Spinal cord (tissue), 10 donors: ENCODE data around the gene BIRC5. TPM values are rescaled to one million over a fixed set of nuclear protein-coding genes. Genes with fewer than 3 reads are reported as not detected.

Experiments used
- DNase-seq, 6 donors: peaks; one replicate each; pipeline versions ENCODE4 v3.0.0 to v3.0.0-alpha.2; 2013 to 2015; ENCODE audit warnings: low spot score in 6 of 6, low read depth in 4 of 6
- H3K27ac ChIP-seq: one replicate; pipeline ENCODE4 v1.5.1; 2013; ENCODE audit warnings: low read depth, low read length, control low read depth
- H3K27me3 ChIP-seq: one replicate; pipeline ENCODE4 v1.6.1; 2013; ENCODE audit warnings: low read length; ENCODE audit not compliant: control insufficient read depth, insufficient read depth
- H3K36me3 ChIP-seq: one replicate; pipeline ENCODE4 v1.6.1; 2013; ENCODE audit warnings: low read length; ENCODE audit not compliant: control insufficient read depth, insufficient read depth
- H3K4me1 ChIP-seq: one replicate; pipeline ENCODE4 v1.6.1; 2013; ENCODE audit warnings: low read length; ENCODE audit not compliant: control insufficient read depth, insufficient read depth
- H3K4me3 ChIP-seq: one replicate; pipeline ENCODE4 v1.5.1; 2013; ENCODE audit warnings: low read depth, low read length, control low read depth
- H3K9me3 ChIP-seq: one replicate; pipeline ENCODE4 v1.6.1; 2013; ENCODE audit warnings: low read length; ENCODE audit not compliant: control insufficient read depth, insufficient read depth
- WGBS: methylation state at CpG from one replicate; pipeline ENCODE4 v1.1.5; 2013; ENCODE audit warnings: missing lambda C conversion rate; ENCODE audit not compliant: insufficient coverage; 5-methylcytosine and 5-hydroxymethylcytosine counted together
- polyA plus RNA-seq, 2 donors: library from polyadenylated mRNA; unstranded; fragments of 120-200 nt; gene quantifications; one replicate each; pipeline ENCODE4 v1.2.1, GENCODE V29; 2013; ENCODE audit not compliant: insufficient read length in 2 of 2
- total RNA-seq, 2 donors: library from RNA; depleted of rRNA in 1 of 2; stranded (reverse); fragments of 120-200 nt in 1 of 2; fragments of >200 nt in 1 of 2; gene quantifications; one replicate each; pipeline versions ENCODE4 v1.2.3 to v1.2.4, GENCODE V29; 2013 to 2014
- donor health status: healthy.

The BIRC5 gene
- total and polyA plus RNA-seq, 4 donors: 13.2 to 23.0 (median 18.7) TPM

DNA sequence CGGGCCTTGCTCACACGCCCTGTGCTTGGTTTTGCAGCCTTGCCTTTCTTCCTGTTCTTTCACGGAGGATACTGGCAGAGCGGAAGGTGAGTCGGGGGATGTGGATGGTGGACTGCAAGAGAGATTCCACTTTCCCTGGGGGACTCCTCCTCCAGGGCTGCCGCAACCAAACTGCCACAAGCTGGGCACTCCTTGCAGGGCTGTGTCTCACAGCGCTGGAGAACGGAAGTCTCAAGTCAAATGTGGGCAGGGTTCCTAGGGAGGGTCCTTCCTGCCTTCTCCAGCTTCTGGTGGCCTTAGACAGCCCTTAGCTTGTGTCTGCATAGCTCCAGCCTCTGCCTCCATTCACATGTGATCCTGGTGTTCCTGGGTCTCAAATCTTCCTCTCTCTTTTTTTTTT lies 11.4 kb upstream of the BIRC5 start:
- H3K9me3 ChIP-seq: no peaks in the 10 kb centered on the region
- 90% methylated on average over 8 of the region's 8 CpGs for WGBS
- H3K27me3 ChIP-seq: no peaks in the 10 kb centered on the region
- H3K4me3 ChIP-seq: no peak overlapping the region
- peaks cover 34% of the 10 kb centered on the region for H3K36me3 ChIP-seq
- no peak for DNase-seq
- peaks cover 1% of the 10 kb centered on the region for H3K4me1 ChIP-seq
- no peak overlapping the region for H3K27ac ChIP-seq

DNA sequence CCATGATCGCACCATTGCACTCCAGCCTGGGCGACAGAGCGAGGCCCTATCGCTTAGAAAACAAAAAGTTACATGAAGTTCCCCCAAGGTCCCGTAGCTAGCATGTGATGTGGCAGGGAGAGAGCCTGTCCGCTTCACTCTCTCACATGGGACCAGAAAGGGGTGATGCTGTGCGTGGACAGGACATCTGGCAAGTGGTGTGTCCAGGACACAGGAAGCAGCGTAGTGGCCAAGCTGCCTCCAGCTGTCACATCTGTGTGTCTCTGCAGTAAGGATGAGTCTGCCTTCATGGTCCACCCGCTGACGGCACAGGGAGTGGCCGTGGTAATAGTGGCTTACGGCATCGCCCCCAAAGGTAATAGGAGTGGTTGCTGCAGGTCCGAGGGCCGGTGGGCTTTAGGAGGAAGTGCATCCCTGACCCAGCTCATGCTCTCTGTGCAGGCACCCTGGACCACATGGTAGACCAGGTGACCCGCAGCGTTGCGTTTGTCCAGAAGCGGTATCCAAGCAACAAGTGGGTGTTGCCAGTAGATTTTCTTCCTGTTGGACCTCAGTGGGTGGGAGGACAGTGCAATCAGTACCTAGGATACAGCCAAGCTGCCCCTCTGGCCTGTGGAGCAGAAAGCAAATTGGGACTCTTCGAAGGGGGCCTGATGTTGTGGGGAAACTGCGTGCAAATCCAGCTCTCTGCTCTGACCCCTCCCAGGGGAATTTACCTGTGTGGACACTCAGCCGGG lies 9.5 kb upstream of the BIRC5 start:
- DNase-seq: no peak
- H3K4me1 ChIP-seq: no peaks in the 10 kb centered on the region
- peaks cover 31% of the 10 kb centered on the region for H3K36me3 ChIP-seq
- no peak overlapping the region for H3K27ac ChIP-seq
- 94% methylated on average over 22 of the region's 22 CpGs for WGBS
- no peaks in the 10 kb centered on the region for H3K9me3 ChIP-seq
- no peaks in the 10 kb centered on the region for H3K27me3 ChIP-seq
- H3K4me3 ChIP-seq: no peak overlapping the region

DNA sequence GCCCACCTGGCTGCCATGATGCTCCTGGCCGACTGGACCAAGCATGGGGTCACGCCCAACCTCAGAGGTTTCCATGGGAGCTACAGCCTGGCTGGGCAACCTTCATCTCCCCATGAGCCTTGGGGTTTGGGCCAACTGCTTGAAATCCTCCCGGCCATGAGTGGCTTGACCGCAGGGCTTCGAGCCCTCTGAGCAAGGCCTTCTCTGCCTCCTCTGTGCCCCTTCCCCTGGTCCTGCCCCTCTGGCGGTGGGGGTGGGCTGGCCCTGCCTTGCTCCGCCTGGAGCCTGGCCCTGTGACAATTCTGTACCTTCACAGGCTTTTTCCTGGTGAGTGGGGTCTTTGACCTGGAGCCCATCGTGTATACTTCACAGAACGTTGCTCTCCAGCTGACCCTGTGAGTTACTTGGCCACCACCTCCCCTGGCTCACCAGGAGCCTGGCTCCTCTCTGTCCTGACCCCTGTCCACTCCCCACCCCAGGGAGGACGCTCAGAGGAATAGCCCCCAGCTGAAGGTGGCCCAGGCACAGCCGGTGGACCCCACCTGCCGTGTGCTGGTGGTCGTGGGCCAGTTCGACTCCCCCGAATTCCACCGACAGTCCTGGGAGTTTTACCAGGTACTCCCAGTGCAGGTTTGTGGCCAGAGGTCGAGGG lies 8.8 kb upstream of the BIRC5 start:
- Histone ChIP-seq H3K27me3 (no peaks in the 10 kb centered on the region), H3K4me3 (no peak overlapping the region), H3K9me3 (no peaks in the 10 kb centered on the region), H3K27ac (no peak overlapping the region), H3K4me1 (no peaks in the 10 kb centered on the region), H3K36me3 (peaks cover 30% of the 10 kb centered on the region)
- 92% methylated on average over 16 of the region's 17 CpGs for WGBS
- DNase-seq: no peak

DNA sequence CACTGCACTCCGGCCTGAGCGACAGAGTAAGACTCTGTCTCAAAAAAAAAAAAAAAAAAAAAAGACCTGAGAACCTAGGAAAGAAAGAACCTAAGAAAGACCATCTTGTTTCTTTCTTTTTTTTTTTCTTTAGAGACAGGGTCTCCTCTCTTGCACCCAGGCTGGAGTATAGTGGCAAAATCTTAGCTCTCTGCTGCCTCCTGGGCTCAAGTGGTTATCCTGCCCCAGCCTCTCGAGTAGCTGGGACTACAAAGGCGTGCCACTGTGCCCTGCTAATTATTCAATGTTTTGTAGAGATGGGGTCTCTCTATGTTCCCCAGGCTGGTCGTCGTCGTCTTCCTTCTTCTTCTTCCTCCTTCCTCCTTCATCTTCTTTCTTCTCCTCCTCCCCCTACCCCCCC lies 7.8 kb upstream of the BIRC5 start:
- H3K27me3 ChIP-seq: no peaks in the 10 kb centered on the region
- WGBS: 94% methylated on average over 5 of the region's 7 CpGs
- no peak overlapping the region for H3K4me3 ChIP-seq
- no peak for DNase-seq
- no peaks in the 10 kb centered on the region for H3K9me3 ChIP-seq
- H3K36me3 ChIP-seq: peaks cover 29% of the 10 kb centered on the region
- H3K4me1 ChIP-seq: no peaks in the 10 kb centered on the region
- H3K27ac ChIP-seq: no peak overlapping the region

DNA sequence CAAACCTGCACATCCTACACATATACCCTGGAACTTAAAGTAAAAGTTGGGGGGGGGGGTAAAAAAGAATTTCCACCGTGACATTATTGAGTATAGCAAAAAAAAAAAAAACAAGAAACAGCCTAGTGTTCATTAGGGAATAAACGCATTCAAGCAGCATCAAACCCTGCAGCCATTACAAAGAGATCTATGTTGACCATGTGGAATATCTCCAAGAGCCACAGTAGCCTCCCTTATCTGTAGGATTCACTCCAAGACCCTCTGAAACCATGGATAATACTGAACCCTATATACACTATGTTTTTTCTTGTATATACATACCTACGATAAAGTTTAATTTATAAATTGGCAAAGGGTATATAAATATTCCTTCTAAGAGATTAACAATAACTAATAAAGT lies 5.6 kb upstream of the BIRC5 start:
- H3K27me3 ChIP-seq: no peaks in the 10 kb centered on the region
- H3K36me3 ChIP-seq: peaks cover 20% of the 10 kb centered on the region
- no peaks in the 10 kb centered on the region for H3K9me3 ChIP-seq
- no peaks in the 10 kb centered on the region for H3K4me1 ChIP-seq
- DNase-seq: no peak
- WGBS: no CpG with 5 or more reads among the region's 3 CpGs
- H3K4me3 ChIP-seq: no peak overlapping the region
- no peak overlapping the region for H3K27ac ChIP-seq

DNA sequence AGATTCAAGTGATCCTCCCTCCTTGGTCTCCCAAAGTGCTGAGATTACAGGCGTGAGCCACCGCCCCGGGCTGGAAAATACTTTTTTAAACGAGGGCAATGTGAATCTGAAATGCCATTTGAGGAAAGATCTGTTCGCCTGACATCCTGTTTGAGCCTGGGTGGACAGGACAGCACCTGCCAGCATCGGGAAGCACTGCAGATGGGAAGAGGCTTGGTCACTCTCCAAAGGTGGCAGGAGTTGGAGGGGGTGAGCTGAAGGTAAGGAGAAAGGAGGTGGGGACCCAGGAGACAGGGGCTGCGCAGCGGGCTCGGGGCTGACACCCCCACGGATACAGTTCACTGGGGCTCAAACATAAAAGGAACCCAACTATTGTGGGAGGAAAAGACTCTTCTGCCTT lies 3.9 kb upstream of the BIRC5 start:
- no peak for DNase-seq
- no peak overlapping the region for H3K4me3 ChIP-seq
- WGBS: 93% methylated on average over 6 of the region's 10 CpGs
- H3K27me3 ChIP-seq: no peaks in the 10 kb centered on the region
- H3K36me3 ChIP-seq: peaks cover 12% of the 10 kb centered on the region
- no peaks in the 10 kb centered on the region for H3K9me3 ChIP-seq
- no peak overlapping the region for H3K27ac ChIP-seq
- H3K4me1 ChIP-seq: peaks cover 13% of the 10 kb centered on the region

DNA sequence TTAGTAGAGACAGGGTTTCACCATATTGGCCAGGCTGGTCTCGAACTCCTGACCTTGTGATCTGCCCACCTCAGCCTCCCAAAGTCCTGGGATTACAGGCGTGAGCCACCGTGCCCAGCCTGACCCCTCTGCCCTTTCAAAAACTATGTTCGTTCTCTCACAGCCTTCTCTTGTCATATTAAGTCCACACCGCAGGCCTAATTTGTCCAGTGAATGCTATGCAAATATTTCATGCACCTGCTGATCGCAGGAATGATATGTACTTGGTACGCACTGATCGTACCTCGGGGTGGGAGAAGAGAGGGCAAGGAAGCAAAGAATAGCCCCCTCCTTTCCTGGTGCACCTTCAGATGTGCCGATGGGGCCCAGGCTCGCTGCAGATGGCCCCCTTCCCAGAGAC lies 3.0 kb upstream of the BIRC5 start:
- no peak overlapping the region for H3K27ac ChIP-seq
- H3K4me1 ChIP-seq: peaks cover 14% of the 10 kb centered on the region
- H3K36me3 ChIP-seq: peaks cover 4% of the 10 kb centered on the region
- WGBS: 94% methylated on average over 10 of the region's 11 CpGs
- no peaks in the 10 kb centered on the region for H3K9me3 ChIP-seq
- DNase-seq: no peak
- H3K27me3 ChIP-seq: no peaks in the 10 kb centered on the region
- H3K4me3 ChIP-seq: no peak overlapping the region

DNA sequence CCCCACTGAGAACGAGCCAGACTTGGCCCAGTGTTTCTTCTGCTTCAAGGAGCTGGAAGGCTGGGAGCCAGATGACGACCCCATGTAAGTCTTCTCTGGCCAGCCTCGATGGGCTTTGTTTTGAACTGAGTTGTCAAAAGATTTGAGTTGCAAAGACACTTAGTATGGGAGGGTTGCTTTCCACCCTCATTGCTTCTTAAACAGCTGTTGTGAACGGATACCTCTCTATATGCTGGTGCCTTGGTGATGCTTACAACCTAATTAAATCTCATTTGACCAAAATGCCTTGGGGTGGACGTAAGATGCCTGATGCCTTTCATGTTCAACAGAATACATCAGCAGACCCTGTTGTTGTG lies 631 bp downstream of the BIRC5 start:
- 7% methylated on average over 3 of the region's 5 CpGs for WGBS
- Histone ChIP-seq H3K27me3 (no peaks in the 10 kb centered on the region), H3K4me1 (peaks cover 14% of the 10 kb centered on the region), H3K27ac (no peak overlapping the region), H3K4me3 (peak overlapping the region; percentile 64), H3K36me3 (no peaks in the 10 kb centered on the region), H3K9me3 (no peaks in the 10 kb centered on the region)
- no peak for DNase-seq

DNA sequence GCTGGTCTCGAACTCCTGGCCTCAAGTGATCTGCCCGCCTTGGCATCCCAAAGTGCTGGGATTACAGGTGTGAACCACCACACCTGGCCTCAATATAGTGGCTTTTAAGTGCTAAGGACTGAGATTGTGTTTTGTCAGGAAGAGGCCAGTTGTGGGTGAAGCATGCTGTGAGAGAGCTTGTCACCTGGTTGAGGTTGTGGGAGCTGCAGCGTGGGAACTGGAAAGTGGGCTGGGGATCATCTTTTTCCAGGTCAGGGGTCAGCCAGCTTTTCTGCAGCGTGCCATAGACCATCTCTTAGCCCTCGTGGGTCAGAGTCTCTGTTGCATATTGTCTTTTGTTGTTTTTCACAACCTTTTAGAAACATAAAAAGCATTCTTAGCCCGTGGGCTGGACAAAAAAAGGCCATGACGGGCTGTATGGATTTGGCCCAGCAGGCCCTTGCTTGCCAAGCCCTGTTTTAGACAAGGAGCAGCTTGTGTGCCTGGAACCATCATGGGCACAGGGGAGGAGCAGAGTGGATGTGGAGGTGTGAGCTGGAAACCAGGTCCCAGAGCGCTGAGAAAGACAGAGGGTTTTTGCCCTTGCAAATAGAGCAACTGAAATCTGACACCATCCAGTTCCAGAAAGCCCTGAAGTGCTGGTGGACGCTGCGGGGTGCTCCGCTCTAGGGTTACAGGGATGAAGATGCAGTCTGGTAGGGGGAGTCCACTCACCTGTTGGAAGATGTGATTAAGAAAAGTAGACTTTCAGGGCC lies 5.5 kb downstream of the BIRC5 start:
- Histone ChIP-seq H3K27ac (no peak overlapping the region), H3K4me1 (peaks cover 16% of the 10 kb centered on the region)
- WGBS: 83% methylated on average over 11 of the region's 11 CpGs

More for the DNA sequence above, 5.5 kb downstream of the BIRC5 start:
- Histone ChIP-seq H3K36me3 (peaks cover 14% of the 10 kb centered on the region), H3K9me3 (no peaks in the 10 kb centered on the region), H3K4me3 (no peak overlapping the region), H3K27me3 (no peaks in the 10 kb centered on the region)
- DNase-seq: no peak
